ENCODE results near the gene ACTL8.

The ACTL8 gene

GRCh38 chr1:17798011-17798410 lies 42.9 kb downstream of the ACTL8 start:
- in situ Hi-C loops (cut with MboI; ENCODE audit: low sequenced_read_pairs) = no loop called here

- in situ Hi-C loops (cut with MboI; ENCODE audit: low sequenced_read_pairs) = no loop called here
These were observed 43.8 kb downstream of the ACTL8 start for GRCh38 chr1:17798799-17799382.

- in situ Hi-C loops (cut with MboI; ENCODE audit: low sequenced_read_pairs) = no loop called here
These were observed 44.5 kb downstream of the ACTL8 start for GRCh38 chr1:17799642-17800041.

- in situ Hi-C loops (cut with MboI; ENCODE audit: low sequenced_read_pairs) = no loop called here
These were observed 47.0 kb downstream of the ACTL8 start for GRCh38 chr1:17802164-17802563.

GRCh38 chr1:17802945-17803344 lies 47.8 kb downstream of the ACTL8 start:
- in situ Hi-C loops (cut with MboI; ENCODE audit: low sequenced_read_pairs) = no loop called here

- in situ Hi-C loops (cut with MboI; ENCODE audit: low sequenced_read_pairs) = no loop called here
These were observed 50.9 kb downstream of the ACTL8 start for GRCh38 chr1:17805869-17806684.

GRCh38 chr1:17808816-17809215 lies 53.7 kb downstream of the ACTL8 start:
- in situ Hi-C loops (cut with MboI; ENCODE audit: low sequenced_read_pairs) = no loop called here

- in situ Hi-C loops (cut with MboI; ENCODE audit: low sequenced_read_pairs) = no loop called here
These were observed 55.5 kb downstream of the ACTL8 start for GRCh38 chr1:17810668-17811067.

GRCh38 chr1:17816511-17816910 lies 61.4 kb downstream of the ACTL8 start:
- in situ Hi-C loops (cut with MboI; ENCODE audit: low sequenced_read_pairs) = no loop called here

- in situ Hi-C loops (cut with MboI; ENCODE audit: low sequenced_read_pairs) = no loop called here
These were observed 64.1 kb downstream of the ACTL8 start for GRCh38 chr1:17819129-17819802.

GRCh38 chr1:17820198-17820597 lies 65.1 kb downstream of the ACTL8 start:
- in situ Hi-C loops (cut with MboI; ENCODE audit: low sequenced_read_pairs) = no loop called here

GRCh38 chr1:17822741-17823426 lies 67.8 kb downstream of the ACTL8 start:
- in situ Hi-C loops (cut with MboI; ENCODE audit: low sequenced_read_pairs) = no loop called here

- in situ Hi-C loops (cut with MboI; ENCODE audit: low sequenced_read_pairs) = no loop called here
These were observed 70.4 kb downstream of the ACTL8 start for GRCh38 chr1:17825273-17826164.

- in situ Hi-C loops (cut with MboI; ENCODE audit: low sequenced_read_pairs) = no loop called here
These were observed 71.0 kb downstream of the ACTL8 start for GRCh38 chr1:17826165-17826488.

GRCh38 chr1:17828991-17829390 lies 73.9 kb downstream of the ACTL8 start:
- in situ Hi-C loops (cut with MboI; ENCODE audit: low sequenced_read_pairs) = no loop called here

GRCh38 chr1:17829579-17829978 lies 74.4 kb downstream of the ACTL8 start:
- in situ Hi-C loops (cut with MboI; ENCODE audit: low sequenced_read_pairs) = no loop called here

GRCh38 chr1:17831597-17831996 lies 76.5 kb downstream of the ACTL8 start:
- in situ Hi-C loops (cut with MboI; ENCODE audit: low sequenced_read_pairs) = no loop called here

GRCh38 chr1:17833661-17834501 lies 78.7 kb downstream of the ACTL8 start:
- in situ Hi-C loops (cut with MboI; ENCODE audit: low sequenced_read_pairs) = no loop called here

GRCh38 chr1:17834561-17835100 lies 79.5 kb downstream of the ACTL8 start:
- in situ Hi-C loops (cut with MboI; ENCODE audit: low sequenced_read_pairs) = no loop called here

All from HL-60/S4 (cell line).